GM21447 (cell line): ENCODE results near the gene RTN1.

Experiments used
- ATAC-seq: cut with Tn5 transposase; IDR thresholded peaks from one replicate; pipeline ENCODE4 v1.9.1; 2021; ENCODE audit not compliant: unreplicated experiment

RTN1 gene

GRCh38 chr14:59633486-59633885 is 237.1 kb downstream of the RTN1 start:
- ATAC-seq: no peak

GRCh38 chr14:59632381-59632780 is 238.2 kb downstream of the RTN1 start:
- no peak for ATAC-seq

GRCh38 chr14:59631237-59631636 is 239.3 kb downstream of the RTN1 start:
- ATAC-seq: no peak

GRCh38 chr14:59630288-59630963 is 240.2 kb downstream of the RTN1 start:
- no peak for ATAC-seq

GRCh38 chr14:59629444-59630287 is 240.9 kb downstream of the RTN1 start:
- no peak for ATAC-seq

GRCh38 chr14:59627011-59627520 is 243.5 kb downstream of the RTN1 start:
- no peak for ATAC-seq

GRCh38 chr14:59622631-59623030 is 247.9 kb downstream of the RTN1 start:
- no peak for ATAC-seq

GRCh38 chr14:59619061-59619460 is 251.5 kb downstream of the RTN1 start:
- no peak for ATAC-seq

- ATAC-seq: no peak
Measured at GRCh38 chr14:59601056-59601455, 269.5 kb downstream of the RTN1 start.

GRCh38 chr14:59600211-59600945 is 270.2 kb downstream of the RTN1 start:
- ATAC-seq: no peak

GRCh38 chr14:59595071-59595470 is 275.5 kb downstream of the RTN1 start:
- ATAC-seq: no peak

- ATAC-seq: no peak
Measured at GRCh38 chr14:59591641-59592370, 278.8 kb downstream of the RTN1 start.

- no peak for ATAC-seq
Measured at GRCh38 chr14:59588101-59588500, 282.5 kb downstream of the RTN1 start.

- ATAC-seq: no peak
Measured at GRCh38 chr14:59585891-59586554, 284.6 kb downstream of the RTN1 start.

- ATAC-seq: no peak
Measured at GRCh38 chr14:59583755-59584154, 286.8 kb downstream of the RTN1 start.

- ATAC-seq: no peak
Measured at GRCh38 chr14:59582845-59583509, 287.6 kb downstream of the RTN1 start.

GRCh38 chr14:59582161-59582560 is 288.4 kb downstream of the RTN1 start:
- ATAC-seq: no peak

- no peak for ATAC-seq
Measured at GRCh38 chr14:59580911-59581310, 289.7 kb downstream of the RTN1 start.

- ATAC-seq: peak; percentile 96
Measured at GRCh38 chr14:59576332-59577294, 294.0 kb downstream of the RTN1 start, which contains the start of gene CCDC175. Gene CCDC175 (minus strand): TSS chr14:59576812. CDS start chr14:59576775, 37 bp downstream.
